Cardiac septum (tissue), 1 donor: ENCODE measurements around the gene CIT. TPM values are rescaled to one million over a fixed set of nuclear protein-coding genes. Genes with fewer than 3 reads are reported as not detected.

Experiments used
- DNase-seq: peaks from one replicate; pipeline ENCODE4 v3.0.0-alpha.2; 2020; ENCODE audit warnings: low spot score
- intact Hi-C: fragments of 100-400 bp; cut with DNase I; formaldehyde crosslinking; loops from one replicate; pipeline ENCODE4 v1.14.0; 2022
- total RNA-seq: library from RNA; stranded (reverse); fragmentation: NEBNext Ultra II Directional; extraction: Animal tissue kit (Norgen Biotek cat#: 25700); gene quantifications from one replicate; pipeline ENCODE4 v1.2.1, GENCODE V29; 2021
- donor health status: DM: no; HTN: no; CAD: no.

Gene CIT
- total RNA-seq, 1 donor from 2014 or later: 0.86 TPM

- intact Hi-C loops: no loop called here
- DNase-seq: no peak
These were observed 118.9 kb downstream of the CIT start for GRCh38 chr12:119758234-119758633.

- no peak for DNase-seq
- intact Hi-C loops: no loop called here
These were observed 125.2 kb downstream of the CIT start for GRCh38 chr12:119751961-119752360.

DNA sequence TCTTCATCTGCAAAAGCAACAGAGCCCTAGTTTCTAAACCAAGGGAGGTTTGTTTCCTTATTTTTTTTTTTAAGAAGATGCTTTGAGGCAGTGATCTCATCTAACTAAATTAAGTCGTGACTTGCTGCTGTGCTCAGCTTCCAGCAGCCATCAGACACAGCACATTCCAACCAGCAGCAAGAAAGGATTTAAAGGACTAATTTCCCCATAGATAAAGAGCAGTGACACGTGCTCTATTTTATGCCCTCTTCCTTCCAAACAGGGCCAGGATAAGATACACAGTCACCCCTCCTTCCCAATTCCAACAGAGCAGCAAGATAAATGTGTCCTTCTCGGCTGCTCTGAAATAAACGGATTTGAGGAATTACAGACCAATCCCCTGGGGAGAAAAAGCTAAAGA, 127.5 kb downstream of the CIT start:
- DNase-seq: no peak
- intact Hi-C loops: no loop called here

- DNase-seq: no peak
- intact Hi-C loops: no loop called here
These were observed 128.6 kb downstream of the CIT start for GRCh38 chr12:119748497-119748896.

- intact Hi-C loops: no loop called here
- no peak for DNase-seq
These were observed 131.0 kb downstream of the CIT start for GRCh38 chr12:119746169-119746568.

DNA sequence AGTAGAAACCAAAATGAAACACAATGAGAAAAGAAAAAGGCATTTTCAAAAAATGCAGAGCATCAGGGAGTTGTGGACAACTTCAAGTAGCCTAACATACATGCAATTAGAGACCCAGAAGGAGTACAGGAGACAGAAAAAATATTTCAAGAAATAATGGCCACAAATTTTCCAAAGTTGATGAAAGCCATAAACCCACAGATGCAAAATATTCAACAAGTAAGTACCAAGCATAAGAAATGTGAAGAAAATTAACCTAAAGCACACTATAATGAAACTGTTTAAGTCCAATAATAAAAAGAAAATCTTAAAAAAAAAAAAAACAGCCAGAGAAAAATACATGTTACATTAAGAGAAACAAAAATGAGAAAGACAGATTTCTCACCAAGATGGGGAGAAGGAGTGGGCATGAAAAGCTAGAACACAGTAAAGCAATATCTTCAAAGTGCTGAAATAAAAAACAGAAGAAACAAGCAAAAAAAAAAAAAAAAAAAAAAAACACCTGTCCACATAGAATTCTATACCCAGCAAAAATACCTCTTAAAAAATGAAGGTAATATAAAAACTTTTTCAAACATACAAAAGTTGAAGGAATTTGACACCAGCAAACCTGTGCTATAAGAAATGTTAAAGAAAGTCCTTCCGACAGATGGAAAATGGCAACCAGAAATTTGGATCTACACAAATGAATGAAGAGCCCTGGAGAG, 132.1 kb downstream of the CIT start:
- DNase-seq: no peak
- intact Hi-C loops: no loop called here

DNA sequence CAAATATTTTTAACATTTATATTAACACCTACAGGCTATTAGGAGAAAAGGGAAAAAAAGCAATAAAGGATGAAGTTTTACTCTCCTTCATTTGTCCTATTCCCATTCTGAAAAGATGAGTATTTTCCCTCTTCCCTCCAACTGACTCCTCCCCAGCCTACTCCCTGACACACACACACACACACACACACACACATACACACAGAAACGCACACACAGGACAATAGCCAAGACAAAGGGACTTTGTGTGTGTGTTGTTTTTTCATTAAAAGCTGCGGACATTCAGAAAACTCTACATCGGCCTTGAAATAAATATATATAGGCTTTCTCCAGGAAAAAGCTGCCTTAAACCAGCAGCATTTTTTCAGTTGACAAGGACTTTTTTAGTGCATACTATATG, 134.4 kb downstream of the CIT start:
- intact Hi-C loops: no loop called here

DNA sequence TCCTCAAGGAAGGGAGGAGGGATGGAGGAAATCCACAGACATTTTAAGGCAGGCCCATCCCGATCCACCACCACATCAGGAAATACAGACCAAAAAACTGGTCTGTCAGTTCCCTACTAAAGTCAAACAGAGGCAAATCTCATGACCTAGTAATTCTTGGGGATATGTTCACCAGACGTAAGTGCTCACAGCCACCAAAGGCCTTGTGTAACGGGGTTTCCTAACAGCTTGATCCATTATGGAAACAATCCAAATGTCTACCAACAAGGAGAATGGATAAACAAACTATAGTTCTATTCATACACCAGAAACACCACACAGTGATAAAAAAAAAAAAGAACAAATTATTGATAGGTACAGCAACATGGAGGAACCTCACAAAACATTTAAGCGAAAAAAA, 136.3 kb downstream of the CIT start:
- no peak for DNase-seq
- intact Hi-C loops: no loop called here

More for the DNA sequence above, 134.4 kb downstream of the CIT start:
- no peak for DNase-seq

DNA sequence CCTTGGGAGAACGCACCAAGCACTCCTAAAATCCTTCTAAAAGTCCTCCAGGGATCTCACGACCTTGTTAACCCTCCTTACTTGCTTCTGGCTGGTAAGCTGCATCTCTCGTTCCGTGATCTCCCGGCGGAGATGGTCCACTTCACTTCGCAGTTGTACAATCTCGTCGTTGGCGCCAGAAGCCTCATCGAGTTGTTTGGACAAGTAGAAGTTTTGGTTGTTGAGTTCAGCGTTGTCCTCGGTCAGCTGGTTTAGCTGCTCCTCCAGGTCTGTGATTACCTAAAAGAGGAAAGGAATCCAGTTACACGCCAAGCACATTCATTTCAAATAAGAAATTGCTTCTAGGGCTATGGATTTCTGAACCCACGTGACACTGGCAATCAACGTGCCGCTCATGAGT, 142.0 kb downstream of the CIT start:
- no peak for DNase-seq
- intact Hi-C loops: no loop called here

GRCh38 chr12:119730381-119730780, 146.7 kb downstream of the CIT start:
- intact Hi-C loops: no loop called here

GRCh38 chr12:119729871-119730270, 147.2 kb downstream of the CIT start:
- intact Hi-C loops: no loop called here
- no peak for DNase-seq

More at GRCh38 chr12:119730381-119730780, 146.7 kb downstream of the CIT start:
- no peak for DNase-seq

GRCh38 chr12:119728444-119728745, 148.7 kb downstream of the CIT start:
- no peak for DNase-seq
- intact Hi-C loops: no loop called here

GRCh38 chr12:119727600-119728443, 149.3 kb downstream of the CIT start:
- DNase-seq: no peak
- intact Hi-C loops: no loop called here

DNA sequence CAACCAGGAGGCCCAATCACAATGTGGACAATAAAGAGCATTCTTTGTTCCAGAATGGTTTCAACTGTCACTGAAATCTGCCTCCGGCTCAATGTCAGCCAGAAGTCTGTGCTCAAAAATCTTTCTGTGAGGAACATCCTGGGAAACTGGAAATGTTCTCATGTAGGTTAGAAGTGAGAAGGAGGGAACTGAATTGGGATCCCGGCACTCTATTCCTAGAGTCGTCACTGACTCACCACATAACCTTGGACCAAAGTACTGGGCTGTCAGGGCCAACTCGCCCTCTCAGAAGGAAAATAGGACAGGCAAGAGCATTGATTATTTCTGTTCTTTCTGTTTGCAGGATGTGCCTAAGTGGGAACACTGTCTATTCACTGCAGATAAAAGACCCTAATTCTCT, 151.6 kb downstream of the CIT start:
- no peak for DNase-seq
- intact Hi-C loops: no loop called here

- intact Hi-C loops: no loop called here
- no peak for DNase-seq
These were observed 155.8 kb downstream of the CIT start for GRCh38 chr12:119721306-119721705.

- DNase-seq: no peak
- intact Hi-C loops: no loop called here
These were observed 156.8 kb downstream of the CIT start for GRCh38 chr12:119720349-119720748.

DNA sequence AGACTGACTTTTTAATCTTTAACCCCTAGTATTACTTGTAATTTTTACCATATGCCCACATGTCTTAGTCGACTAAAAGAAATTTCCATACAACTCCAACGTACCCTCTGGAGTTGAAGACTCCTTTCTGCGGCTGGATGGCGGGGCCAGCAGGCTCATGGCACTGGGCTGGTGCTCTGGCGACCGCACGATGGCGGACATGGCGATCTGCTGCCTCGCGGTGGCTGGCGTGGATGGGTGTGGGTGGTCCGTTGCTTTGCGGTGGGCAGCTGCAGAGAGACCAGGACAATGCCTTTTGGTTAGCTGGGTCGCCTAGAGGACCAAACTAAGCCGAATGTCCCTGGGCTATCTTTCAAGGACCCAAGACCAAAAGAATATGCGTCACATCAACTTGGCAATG, 159.0 kb downstream of the CIT start:
- intact Hi-C loops: no loop called here
- no peak for DNase-seq

- intact Hi-C loops: no loop called here
- no peak for DNase-seq
These were observed 161.9 kb downstream of the CIT start for GRCh38 chr12:119715268-119715620.

- intact Hi-C loops: no loop called here
- no peak for DNase-seq
These were observed 162.4 kb downstream of the CIT start for GRCh38 chr12:119714614-119715267.

DNA sequence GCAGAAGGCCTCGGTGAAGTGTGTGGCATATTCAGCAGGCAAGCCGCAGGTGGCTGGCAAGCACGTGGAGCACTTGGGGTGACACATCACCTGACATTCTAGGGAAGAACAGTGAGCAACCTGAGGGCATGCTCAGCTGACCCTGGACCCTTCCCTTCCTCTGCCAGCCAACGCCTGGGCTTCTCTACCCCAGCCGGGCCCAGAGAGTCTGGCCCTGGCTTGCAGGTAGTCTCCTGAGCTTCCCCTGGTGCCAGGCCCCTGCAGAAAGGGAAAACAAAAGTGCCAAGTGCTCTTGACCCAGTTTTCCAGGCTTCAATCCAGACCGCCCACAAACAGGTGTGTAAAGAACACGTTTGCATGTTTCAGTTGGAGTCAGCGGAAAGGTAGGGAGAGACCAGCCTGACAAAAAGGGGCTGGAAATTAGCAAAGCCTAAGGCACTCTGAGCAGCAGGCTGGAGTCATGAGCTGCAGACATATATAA, 163.5 kb downstream of the CIT start:
- intact Hi-C loops: no loop called here
- no peak for DNase-seq

DNA sequence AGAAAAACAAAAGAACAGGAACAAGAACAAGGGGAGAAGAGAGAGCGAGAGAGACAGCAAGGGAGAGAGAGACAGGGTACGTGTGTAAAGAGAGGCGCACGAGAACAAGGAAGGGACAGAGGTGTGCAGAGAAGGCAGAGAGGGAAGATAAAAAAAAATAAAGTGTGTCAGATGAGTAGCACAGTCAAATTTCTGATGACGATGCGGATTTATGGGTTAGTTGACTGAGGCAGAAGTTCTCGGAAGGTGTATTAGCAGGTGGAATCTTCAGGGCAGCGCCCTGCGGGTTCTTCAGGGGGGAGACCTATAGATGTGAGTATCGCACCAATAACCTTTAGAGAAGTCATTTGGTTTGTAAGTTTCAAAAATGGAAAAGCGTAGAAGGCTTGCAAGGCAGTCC, 164.4 kb downstream of the CIT start:
- intact Hi-C loops: no loop called here
- DNase-seq: no peak
